Forelimb muscle (tissue), 1 donor: ENCODE data around the gene MED13. TPM values are rescaled to one million over a fixed set of nuclear protein-coding genes. Genes with fewer than 3 reads are reported as not detected.
"Not testable (repeated sequence)": the region's sequence is repeated elsewhere in the genome, so short reads cannot be mapped to it uniquely, and the experiment has no call there.

Experiments
- DNase-seq: peaks from one replicate; pipeline ENCODE4 v3.0.0-alpha.2; 2013; ENCODE audit warnings: low read depth
- polyA plus RNA-seq: library from polyadenylated mRNA; unstranded; fragments of 120-200 nt; gene quantifications from one replicate; pipeline ENCODE4 v1.2.1, GENCODE V29; 2013; ENCODE audit not compliant: insufficient read length

MED13 gene
- polyA plus RNA-seq, 1 donor: 26.2 TPM

DNA sequence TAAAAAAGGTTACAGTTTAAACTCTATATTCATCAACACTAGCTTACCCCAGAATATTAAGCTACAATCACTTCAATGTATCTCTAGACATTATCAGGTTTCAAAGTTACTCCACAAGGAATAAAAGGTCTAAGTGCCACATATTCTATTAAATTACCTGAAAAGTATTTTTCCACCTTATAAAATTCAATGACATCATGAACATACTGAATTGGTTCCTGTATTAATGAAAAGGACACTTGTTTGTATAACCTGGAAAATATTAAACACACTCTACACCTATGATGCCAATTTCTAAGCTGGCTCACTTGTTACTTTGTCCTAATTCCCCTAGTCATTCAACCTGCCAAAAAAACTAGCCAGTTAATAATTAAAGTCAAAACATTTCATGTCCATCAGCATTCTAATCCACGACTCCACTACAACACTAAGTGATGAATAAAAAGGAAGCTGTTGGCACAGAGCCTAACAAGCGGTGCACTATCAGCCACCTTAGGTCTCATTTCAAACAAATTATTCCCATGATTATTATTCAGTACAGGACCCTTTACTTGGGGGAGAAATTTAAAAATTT is 12.2 kb downstream of the MED13 start:
- no peak for DNase-seq

DNA sequence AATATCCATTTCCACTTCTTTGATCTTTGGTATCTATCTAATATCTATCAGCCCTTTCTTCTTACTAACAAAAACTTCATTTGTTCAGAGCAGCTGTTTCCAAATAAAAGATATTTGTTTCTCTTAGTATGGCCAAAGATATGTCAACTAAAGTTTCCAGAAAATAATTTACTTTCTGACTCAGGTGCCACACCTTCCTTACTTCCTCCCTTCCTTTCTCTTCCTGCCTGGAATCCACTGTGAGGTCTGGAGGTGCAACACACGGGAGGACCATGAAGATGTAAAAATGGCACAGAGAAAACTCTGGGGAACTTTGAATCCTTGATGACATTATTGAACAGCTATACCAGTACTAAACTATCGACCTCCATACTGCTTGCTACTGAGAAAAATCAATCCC is 14.0 kb downstream of the MED13 start:
- no peak for DNase-seq

DNA sequence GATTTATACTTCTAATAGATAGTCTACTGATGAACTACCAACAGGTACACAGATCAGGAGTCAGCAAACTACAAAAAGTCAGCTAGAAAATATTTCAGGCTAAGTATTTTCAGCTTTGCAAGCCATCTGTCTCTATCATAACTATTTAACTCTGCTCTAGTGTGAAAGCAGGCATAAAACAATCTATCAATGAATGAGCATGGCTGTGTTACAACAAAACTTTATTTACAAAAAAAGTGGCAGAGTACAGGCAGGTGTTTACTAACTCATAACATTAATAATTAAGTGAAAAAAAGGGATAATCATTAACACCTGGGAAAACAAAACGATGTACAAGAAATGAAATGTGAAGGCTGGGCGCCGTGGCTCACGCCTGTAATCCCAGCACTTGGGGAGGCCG is 15.8 kb downstream of the MED13 start:
- DNase-seq: no peak

DNA sequence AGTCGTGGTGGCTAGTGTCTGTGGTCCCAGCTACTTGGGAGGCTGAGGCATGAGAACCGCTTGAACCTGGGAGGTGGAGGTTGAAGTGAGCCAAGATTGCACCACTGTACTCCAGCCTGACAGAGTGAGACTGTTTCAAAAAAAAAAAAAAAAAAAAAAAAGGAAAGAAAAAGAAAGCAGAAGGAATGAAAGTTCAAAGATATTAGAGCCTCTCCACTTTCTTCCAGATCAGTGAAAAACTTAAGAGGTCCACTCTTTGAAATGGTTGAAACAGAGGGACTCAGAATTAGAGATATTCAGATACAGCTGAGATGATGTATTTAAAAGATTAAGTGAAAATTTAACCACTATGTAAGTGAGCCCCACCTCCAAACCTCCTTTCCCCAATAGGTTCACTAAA is 16.8 kb downstream of the MED13 start:
- no peak for DNase-seq

DNA sequence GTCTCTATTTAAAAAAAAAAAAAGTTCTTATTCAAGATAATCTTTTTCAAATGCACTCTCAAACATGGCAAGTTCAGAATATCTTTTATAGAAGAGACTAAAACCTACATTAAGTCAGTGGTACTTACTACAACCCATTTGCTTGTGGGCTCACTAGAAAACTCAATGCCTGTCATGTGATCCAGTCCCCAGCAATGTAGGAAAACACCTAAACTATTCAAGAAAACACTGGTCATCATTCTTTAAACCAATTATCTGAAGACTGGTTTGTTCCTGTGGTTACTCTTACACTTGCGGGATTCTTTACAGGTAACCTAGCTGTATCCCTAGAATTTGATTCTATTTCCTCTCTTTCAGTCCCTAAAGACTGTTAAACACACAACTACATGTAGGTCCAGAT is 19.6 kb downstream of the MED13 start:
- no peak for DNase-seq

DNA sequence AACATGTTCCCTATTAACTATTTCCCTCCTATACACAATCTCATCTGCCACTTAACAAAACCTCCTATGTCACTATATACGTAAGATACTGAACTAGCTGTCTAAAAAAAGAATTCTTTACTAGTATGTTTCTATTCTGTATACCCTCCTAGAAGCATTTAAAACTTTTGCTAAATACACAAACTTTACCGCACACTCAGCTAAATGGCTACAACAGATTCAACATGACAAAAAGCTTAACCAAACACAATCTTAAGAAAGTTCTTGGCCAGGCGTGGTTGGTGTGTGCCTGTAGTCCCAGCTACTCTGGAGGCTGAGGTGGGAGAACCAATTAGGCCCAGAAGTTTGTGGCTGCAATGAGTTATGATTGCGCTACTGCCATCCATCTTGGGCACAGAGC is 20.0 kb downstream of the MED13 start:
- DNase-seq: no peak

DNA sequence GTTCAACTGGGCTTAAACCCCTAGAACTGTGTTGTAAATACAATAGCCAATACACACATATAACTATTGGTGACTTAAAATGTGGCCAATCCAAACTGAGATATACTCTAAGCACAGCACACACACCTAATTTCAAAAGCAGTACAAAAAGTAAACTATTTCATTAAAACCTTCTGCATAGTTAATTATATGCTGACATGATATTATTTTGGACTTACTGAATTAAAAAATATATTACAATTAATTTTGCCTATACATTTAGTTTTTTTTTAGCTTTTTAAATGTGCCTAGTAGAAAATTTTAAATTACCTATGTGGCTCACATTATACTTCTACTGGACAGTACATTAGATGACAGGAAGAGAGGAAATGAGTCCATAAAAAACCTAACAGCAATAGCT is 21.5 kb downstream of the MED13 start:
- DNase-seq: no peak

DNA sequence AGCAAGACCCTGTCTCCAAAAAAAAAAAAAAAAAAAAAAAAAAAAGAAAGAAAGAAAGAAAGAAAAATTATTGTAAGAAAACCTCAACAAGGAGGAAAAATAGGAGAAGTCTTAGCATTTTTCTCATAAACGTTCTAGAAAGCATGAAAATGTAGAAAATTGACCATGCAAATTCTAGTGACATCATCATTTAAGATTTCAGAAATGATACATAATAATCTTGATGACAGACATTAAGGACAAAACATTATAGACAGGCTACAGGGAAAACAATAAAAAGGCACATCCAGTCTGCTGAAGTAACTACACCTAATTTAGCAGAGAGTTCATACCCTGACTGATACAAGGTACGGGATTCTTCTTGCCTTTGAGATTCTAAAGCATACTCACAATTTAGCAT is 21.9 kb downstream of the MED13 start:
- no peak for DNase-seq

DNA sequence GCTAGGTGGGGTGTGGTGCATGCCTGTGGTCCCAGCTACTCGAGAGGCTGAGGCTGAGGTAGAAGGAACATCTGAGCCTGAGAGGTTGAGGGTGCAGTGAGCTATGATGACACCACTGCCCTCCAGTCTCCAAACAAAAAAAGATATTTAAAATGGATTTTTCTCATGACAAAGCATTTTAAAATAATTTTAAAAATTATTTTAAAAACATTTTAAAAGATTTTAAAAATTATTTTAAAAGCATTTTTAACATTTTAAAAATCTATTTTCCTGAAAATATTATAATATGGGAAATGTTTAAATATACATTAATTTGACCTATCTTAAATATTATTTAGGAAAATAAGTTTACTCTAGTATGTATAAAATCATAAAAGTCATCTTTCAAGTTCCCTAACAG is 26.8 kb downstream of the MED13 start:
- DNase-seq: no peak

DNA sequence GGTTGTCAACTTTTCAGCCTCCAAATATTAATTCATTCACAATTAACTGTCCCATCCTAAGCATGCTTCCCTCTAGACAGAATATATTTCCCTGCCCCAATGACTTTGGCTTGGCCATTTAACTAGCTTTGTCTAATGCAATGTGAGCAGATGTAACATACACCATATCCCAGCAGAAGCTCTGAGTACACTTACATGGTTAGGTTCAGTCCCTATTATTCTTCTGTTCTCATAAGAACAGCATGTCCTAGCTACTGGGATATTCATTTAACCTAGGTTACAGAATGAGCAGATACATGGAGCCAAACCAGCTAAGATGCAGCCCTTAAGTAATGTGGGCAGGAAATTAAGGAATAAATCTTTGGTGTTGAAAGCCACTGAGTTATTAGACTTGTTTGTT is 31.8 kb downstream of the MED13 start:
- DNase-seq: no peak

DNA sequence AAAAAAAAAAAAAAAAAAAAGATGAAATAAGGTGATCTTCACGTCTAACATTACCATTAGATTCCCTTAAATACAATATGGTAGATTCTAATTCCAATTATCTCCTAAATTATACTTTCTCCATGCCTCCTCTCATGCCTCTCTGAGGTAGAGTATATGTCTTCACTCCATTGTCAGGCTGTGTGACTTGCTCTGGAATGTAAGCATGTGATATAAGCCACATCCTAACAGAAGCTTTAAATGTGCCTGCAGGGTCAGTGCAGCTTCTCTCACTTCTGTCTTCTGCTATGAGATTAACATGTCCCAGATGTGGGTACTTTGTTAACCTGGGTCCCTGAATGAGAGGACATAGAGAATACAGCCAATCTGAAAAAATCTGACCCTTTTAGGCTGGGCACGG is 32.6 kb downstream of the MED13 start:
- DNase-seq: no peak

DNA sequence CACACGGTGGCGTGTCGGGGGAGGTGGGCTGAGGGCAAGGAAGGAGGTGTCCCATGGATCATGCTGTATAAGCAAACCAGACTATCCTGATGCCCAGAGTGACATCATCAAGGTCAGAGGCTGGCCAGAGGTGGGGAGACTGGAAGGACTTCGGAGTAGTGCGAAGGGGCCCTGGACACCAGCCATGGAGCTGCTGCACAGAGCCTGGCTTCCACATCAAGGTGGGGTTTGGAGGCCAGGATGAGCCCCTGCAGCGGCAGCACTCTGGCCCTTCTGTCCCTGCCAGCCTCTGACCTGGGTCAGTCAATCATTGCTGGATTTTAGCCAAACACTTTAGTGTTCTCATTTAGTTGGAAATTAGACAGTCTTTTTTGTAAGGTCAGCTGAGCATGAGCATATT is 34.8 kb downstream of the MED13 start:
- no peak for DNase-seq

DNA sequence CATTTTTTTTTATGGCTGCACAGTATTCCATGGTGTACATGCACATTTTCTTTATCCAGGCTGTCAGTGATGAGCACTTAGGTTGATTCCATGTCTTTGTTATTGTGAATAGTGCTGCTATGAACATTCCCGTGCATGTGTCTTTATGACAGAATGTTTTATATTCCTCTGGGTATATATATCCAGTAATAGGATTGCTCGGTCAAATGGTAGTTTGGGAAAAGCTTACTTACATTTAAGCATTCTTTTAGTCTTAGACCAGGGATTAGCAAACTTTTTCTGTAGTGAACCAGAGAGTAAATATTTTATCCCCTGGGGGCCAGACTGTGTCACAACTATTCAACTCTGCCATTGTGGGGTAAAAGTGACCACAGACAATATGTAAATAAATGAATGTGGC is 40.2 kb downstream of the MED13 start:
- no peak for DNase-seq

DNA sequence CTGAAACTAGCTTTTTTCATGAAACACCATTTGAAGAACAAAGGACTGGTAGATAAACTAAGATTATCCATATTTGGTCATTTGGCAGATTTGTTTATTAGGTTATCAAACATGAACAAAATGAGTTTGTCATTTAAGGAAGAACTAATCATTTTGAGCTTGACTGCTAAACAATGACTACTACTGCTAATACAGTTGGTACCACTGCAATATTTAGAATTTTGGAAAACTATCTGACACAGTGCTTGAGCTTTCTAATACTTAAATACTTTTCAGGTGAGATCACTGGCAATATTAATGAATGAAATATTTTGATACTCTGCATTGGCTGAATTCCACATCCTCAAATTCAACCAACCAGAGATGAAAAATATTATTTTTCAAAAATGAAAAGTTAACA is 47.2 kb downstream of the MED13 start:
- no peak for DNase-seq

DNA sequence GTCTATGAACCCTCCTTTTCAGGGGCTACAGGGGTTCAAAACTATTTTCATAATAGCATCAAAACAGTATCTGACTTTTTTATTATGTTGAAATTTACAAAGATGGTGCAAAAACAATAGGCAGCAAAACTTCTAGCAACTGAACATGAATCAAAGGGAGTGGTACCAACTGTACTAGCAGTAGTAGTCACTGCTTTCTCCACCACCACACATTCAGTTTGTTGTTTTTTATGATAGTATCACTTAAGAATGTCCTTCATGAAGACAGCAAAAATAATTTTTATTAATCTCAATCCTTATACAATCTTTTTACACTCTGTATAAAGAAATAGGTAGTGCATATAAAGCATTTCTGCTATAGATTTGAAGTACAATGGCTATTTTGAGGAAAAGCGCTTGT is 47.6 kb downstream of the MED13 start:
- no peak for DNase-seq

DNA sequence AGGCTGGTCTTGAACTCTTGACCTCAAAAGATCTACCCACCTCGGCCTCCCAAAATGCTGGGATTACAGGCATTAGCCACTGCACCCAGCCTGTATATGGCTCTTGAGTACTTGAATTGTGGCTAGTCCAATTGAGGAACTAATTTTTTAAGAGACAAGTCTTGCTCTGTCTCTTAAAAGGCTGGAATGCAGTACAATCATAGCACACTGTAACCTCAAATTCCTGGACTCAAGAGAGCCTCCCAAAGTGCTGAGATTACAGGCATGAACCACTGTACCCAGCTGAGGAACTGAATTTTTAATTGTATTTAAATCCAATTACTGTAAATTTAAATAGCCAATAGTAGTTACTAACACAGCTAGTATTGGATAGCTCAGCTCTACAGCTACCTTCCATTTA is 50.6 kb downstream of the MED13 start:
- DNase-seq: no peak

DNA sequence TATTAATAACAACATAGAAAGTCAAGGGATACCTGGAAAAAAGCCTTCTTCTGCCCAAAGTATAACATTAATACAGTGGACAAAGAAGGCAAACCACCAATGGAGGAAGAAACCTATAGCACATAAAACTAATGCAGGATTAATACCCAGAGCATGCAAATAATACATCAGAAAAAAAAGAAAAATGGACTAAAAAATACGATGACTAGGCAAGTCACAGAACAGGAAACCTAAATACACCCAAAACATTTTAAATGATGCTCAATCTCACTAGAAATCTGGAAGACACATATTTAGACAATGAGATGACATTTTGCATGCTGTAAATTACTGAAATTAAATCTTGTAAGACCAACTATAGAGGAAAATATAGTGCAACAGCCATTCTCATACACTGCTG is 55.9 kb downstream of the MED13 start:
- no peak for DNase-seq

DNA sequence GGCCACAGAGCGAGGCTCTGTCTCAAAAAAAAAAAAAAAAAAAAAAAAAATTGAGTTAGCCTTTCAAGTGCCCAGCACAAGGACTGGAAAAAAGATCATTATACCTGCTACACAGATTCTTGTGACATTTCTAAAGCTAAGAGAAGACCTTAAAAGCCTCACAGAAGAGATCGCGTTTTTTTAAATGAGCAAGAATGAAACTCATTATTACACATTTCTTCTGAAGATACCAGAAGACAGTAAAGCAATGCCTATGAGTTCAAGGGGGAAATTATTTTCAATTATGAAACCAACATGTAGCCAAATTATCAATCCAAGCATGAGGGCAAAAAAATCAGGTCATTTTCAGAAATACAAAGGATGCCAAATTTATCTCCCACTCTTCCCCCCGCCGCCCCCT is 56.8 kb downstream of the MED13 start:
- no peak for DNase-seq

DNA sequence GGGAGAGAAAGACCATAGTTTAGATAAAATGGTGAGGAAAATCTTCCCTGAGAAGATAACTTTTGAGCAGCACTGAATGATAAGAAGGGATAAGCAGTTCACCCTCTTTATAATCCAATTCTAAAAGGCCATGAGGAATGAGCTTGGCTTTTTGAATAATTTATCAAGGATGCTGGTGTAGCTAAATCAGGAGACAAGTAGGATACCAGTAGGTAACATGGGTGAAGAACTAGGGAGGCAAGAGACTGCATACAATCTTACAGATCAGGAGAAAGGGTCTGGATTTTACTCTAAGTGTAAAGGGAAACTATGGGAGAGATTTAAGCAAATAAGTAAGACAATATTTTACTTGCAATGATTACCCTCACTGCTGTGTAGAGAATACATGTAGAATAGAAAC is 60.7 kb downstream of the MED13 start:
- no peak for DNase-seq

DNA sequence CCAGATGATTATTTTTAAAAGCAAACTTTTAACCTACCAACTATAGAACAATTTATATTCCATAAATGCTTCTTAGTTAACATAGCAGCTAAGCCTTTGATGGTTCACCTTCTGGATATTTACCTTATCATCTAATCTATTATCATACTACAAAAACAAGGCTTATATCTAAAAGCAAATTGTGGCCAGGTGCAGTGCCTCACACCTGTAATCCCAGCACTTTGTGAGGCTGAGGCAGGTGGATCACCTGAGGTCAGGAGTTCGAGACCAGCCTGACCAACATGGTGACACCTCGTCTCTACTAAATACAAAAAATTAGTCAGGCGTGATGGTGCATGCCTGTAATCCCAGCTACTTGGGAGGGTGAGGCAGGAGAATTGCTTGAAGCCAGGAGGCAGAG is 61.9 kb downstream of the MED13 start:
- DNase-seq: not testable (repeated sequence)

DNA sequence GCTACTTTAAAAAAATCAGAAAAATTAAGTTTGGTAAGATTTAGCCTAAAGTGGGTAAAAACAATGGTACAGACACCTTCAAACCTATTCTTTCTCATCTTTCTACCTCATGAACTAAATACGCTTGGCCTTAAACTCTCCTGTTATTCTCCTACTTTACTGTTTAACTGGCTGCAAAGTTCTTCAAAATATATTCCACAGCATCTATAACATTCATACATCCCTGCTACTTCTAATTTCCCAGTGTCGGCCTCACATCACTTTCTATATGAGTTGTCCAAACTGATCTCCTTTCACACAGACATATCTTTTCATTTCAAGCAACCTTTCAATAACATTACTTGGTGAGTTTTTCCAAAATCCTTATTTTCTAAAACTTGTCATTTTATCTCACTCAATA is 64.0 kb downstream of the MED13 start:
- DNase-seq: no peak

DNA sequence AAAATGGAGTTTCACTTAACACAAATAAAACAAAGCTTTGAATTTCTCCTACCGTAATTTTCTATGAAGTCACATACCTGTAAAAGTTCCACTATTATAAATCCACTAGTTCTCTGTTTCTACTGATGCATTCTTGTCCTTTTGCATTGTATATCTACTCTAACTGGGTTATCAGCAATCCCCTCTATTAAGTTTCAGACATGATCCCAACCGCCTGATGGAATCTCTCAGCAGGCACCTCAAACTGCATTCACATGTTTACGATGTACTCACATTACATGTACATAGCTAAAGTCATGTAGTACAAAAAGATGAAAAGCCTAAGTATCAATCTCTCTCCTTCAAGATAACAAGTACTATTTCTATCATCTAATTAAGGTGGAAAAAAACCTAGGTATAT is 64.9 kb downstream of the MED13 start:
- DNase-seq: no peak

DNA sequence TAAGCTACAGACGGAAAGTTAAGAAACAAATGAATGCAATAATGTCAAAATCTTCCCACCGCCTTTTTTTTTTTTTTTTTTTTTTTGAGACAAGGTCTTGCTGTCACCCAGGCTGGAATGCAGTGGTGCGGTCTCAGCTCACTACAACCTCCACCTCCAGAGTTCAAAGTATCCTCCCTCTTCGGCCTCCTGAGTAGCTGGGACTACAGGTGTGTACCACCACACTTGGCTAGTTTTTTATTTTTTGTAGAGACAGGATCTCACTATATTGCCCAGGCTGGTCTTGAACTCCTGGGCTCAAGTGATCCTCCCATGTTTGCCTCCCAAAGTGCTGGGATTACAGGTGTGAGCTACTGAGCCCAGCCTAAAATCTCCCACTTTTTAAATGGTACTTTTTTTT is 66.5 kb downstream of the MED13 start:
- not testable (repeated sequence) for DNase-seq

DNA sequence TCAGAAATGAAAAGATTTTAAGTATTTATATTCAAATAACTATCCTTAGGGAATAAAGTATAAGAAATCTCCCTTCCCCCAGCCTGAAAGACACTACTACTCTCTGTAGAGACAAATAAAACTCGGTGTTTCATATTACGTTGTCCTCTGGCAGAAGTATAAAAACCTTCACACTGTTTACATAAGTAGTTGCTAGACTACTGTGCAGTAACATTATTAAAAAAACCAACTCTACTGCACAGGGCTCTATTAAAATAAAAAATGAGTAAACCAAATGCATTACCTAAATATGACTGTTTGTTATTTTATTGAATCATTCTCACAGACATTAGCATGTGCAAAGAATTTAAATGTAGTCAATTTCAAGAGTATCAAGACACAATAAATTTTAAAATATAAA is 67.4 kb downstream of the MED13 start:
- peak; percentile 13 for DNase-seq
